ENCODE data around the gene CGA.

DNA sequence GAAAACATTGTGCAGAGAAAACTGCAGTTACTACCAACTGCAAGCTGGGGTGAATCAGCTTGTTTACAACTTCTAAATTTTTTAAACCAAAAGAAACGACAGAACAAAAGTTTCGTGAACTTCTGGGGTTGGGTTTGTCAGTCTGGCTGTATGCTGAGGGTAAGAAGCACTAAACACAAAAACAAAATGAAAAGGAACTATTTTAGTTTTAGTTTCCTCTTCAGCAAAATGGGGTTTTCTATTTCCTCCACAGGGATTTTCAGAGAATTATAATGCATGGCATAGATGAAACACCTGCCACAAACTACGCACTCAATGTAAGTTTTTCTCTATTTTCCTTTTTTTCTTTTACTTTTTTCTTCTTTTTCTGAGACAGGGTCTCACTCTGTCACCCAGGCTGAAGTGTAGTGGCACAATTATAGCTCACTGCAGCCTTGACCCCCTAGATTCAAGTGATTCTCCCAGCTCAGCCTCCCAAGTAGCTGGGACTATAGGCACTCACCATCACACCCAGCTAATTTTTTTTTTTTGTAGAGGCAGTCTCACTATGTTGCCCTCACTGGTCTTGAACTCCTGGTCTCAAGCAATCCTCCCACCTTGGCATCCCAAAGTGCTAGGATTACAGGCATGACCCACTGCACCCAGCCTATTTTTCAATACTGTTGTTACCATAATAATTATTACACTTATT is 40.6 kb downstream of the CGA start:
- TF ChIP-seq, protein P1, sequence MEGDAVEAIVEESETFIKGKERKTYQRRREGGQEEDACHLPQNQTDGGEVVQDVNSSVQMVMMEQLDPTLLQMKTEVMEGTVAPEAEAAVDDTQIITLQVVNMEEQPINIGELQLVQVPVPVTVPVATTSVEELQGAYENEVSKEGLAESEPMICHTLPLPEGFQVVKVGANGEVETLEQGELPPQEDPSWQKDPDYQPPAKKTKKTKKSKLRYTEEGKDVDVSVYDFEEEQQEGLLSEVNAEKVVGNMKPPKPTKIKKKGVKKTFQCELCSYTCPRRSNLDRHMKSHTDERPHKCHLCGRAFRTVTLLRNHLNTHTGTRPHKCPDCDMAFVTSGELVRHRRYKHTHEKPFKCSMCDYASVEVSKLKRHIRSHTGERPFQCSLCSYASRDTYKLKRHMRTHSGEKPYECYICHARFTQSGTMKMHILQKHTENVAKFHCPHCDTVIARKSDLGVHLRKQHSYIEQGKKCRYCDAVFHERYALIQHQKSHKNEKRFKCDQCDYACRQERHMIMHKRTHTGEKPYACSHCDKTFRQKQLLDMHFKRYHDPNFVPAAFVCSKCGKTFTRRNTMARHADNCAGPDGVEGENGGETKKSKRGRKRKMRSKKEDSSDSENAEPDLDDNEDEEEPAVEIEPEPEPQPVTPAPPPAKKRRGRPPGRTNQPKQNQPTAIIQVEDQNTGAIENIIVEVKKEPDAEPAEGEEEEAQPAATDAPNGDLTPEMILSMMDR (IDR thresholded peaks at IDR 0.05; ENCODE audit: low read depth, low read length), result no peak
- no peak for TF ChIP-seq POLR2A (IDR thresholded peaks at IDR 0.05; ENCODE audit: extremely low read depth, insufficient read length)
- TF ChIP-seq, protein P2, sequence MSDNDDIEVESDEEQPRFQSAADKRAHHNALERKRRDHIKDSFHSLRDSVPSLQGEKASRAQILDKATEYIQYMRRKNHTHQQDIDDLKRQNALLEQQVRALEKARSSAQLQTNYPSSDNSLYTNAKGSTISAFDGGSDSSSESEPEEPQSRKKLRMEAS (IDR thresholded peaks at IDR 0.05; ENCODE audit: low read depth, low read length), result no peak
